ENCODE data around the gene SLC19A1.
"Not testable (repeated sequence)": the region's sequence is repeated elsewhere in the genome, so short reads cannot be mapped to it uniquely, and the experiment has no call there.

Gene SLC19A1

GRCh38 chr21:45504021-45504515 is 38.2 kb downstream of the SLC19A1 start:
- FAIRE-seq = no peak
- no peak for TF ChIP-seq CTCF (IDR thresholded peaks at IDR 0.05; ENCODE audit: insufficient read depth, missing control alignments)
- DNase-seq (ENCODE audit: insufficient read length, low spot score) = no peak

DNA sequence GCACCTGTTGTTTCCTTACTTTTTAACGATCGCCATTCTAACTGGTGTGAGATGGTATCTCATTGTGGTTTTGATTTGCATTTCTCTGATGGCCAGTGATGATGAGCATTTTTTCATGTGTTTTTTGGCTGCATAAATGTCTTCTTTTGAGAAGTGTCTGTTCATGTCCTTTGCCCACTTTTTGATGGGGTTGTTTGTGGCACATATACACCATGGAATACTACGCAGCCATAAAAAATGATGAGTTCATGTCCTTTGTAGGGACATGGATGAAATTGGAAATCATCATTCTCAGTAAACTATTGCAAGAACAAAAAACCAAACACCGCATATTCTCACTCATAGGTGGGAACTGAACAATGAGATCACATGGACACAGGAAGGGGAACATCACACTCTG is 39.0 kb downstream of the SLC19A1 start:
- FAIRE-seq; DNase-seq (ENCODE audit: insufficient read length, low spot score): not testable (repeated sequence)

- TF ChIP-seq CTCF (IDR thresholded peaks at IDR 0.05; ENCODE audit: insufficient read depth, missing control alignments) = no peak
- DNase-seq (ENCODE audit: insufficient read length, low spot score) = no peak
- no peak for FAIRE-seq
These were observed 39.6 kb downstream of the SLC19A1 start for GRCh38 chr21:45502600-45502999.

DNA sequence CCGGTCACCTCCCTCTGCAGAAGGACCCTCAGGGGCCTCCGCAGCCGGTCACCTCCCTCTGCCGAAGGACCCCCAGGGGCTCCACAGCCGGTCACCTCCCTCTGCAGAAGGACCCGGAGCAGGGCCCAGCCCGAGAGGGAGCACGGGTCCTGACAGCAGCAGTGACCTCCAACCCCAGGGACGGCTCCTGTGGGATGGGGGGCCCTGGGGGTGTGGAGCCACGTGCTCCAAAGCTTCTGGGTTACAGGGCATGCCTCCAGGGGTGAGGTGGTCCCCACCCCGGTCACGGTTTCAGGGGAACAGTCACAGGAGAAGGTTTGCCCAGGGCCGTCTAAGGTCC is 40.3 kb downstream of the SLC19A1 start:
- no peak for FAIRE-seq
- no peak for TF ChIP-seq CTCF (IDR thresholded peaks at IDR 0.05; ENCODE audit: insufficient read depth, missing control alignments)
- DNase-seq (ENCODE audit: insufficient read length, low spot score) = no peak

- not testable (repeated sequence) for FAIRE-seq; DNase-seq (ENCODE audit: insufficient read length, low spot score)
These were observed 40.9 kb downstream of the SLC19A1 start for GRCh38 chr21:45501081-45502005.

DNA sequence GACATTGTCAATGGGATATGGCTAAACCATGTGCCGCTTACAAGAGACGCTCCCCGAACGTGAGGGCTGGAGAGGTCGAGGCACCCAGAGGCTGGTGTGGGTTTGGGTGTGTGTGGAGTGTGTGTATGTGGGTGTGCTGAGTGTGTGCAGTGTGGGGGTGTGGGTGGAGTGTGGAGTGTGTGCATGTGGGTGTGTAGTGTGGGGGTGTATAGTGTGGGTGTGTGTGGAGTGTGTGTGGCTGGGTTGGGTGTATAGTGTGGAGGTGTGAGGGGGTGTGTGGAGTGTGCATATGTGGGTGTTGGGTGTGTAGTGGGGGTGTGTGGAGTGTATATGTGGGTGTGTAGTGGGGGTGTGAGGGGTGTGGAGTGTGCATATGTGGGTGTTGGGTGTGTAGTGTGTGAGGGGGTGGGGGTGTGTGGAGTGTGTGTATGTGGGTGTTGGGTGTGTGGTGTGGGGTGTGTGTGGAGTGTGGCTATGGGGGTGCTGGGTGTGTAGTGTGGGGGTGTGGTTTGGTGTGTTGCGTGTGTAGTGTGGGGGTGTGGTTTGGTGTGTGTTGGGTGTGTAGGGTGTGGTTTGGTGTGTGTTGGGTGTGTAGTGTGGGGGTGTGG is 42.2 kb downstream of the SLC19A1 start:
- no peak for TF ChIP-seq CTCF (IDR thresholded peaks at IDR 0.05; ENCODE audit: insufficient read depth, missing control alignments)
- DNase-seq (ENCODE audit: insufficient read length, low spot score) (no peak), FAIRE-seq (no peak)

DNA sequence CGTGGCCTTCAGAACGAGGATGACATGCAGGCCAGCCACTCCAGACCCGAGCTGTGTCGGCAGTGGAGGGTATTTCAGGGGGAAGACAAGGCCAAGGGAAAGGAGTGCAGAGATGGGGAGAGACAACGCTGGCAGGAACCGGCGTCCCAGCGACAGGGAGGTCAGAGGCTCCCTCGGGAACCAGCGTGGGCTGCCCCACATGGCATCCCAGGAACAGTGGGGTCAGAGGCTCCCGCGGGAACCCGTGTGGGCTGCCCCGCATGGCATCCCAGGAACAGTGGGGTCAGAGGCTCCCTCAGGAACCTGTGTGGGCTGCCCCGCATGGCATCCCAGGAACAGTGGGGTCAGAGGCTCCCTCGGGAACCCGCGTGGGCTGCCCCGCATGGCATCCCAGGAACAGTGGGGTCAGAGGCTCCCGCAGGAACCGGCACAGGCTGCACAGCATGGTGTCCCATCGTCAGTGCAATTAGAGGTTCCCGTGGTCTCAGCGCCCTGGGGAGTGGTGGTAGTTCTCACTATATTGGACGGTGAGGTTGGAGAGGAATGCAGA is 43.0 kb downstream of the SLC19A1 start:
- DNase-seq (ENCODE audit: insufficient read length, low spot score) (no peak), FAIRE-seq (no peak)
- no peak for TF ChIP-seq CTCF (IDR thresholded peaks at IDR 0.05; ENCODE audit: insufficient read depth, missing control alignments)

GRCh38 chr21:45498646-45499000 is 43.6 kb downstream of the SLC19A1 start:
- TF ChIP-seq CTCF (IDR thresholded peaks at IDR 0.05; ENCODE audit: insufficient read depth, missing control alignments) = no peak
- FAIRE-seq = no peak
- no peak for DNase-seq (ENCODE audit: insufficient read length, low spot score)

Data from D721Med (cell line).